Osteocyte (in vitro differentiated cells): ENCODE results near the gene MSTO1. TPM values are rescaled to one million over a fixed set of nuclear protein-coding genes. Genes with fewer than 3 reads are reported as not detected.
A peak's percentile ranks its signal among the peaks of the same experiment; 100 is the strongest.

Source experiments
- DNase-seq: peaks from one replicate; pipeline ENCODE4 v3.0.0; 2021; ENCODE audit warnings: mixed read lengths; ENCODE audit not compliant: unreplicated experiment; ENCODE audit errors: extremely low spot score
- H3K27ac Mint-ChIP-seq: one replicate; pipeline ENCODE4 v1.8.0; 2021; ENCODE audit warnings: mild to moderate bottlenecking, mixed read lengths; ENCODE audit not compliant: unreplicated experiment
- H3K27me3 Mint-ChIP-seq: one replicate; pipeline ENCODE4 v1.8.0; 2021; ENCODE audit warnings: mixed read lengths; ENCODE audit not compliant: unreplicated experiment
- H3K36me3 Mint-ChIP-seq: one replicate; pipeline ENCODE4 v1.8.0; 2021; ENCODE audit warnings: mixed read lengths; ENCODE audit not compliant: unreplicated experiment
- H3K4me1 Mint-ChIP-seq: one replicate; pipeline ENCODE4 v1.8.0; 2021; ENCODE audit warnings: mixed read lengths; ENCODE audit not compliant: unreplicated experiment
- H3K4me3 Mint-ChIP-seq: one replicate; pipeline ENCODE4 v1.8.0; 2021; ENCODE audit warnings: mild to moderate bottlenecking, moderate library complexity, mixed read lengths; ENCODE audit not compliant: unreplicated experiment
- H3K9me3 Mint-ChIP-seq: one replicate; pipeline ENCODE4 v1.8.0; 2021; ENCODE audit warnings: mixed read lengths; ENCODE audit not compliant: unreplicated experiment
- total RNA-seq: library from RNA; stranded (reverse); gene quantifications from 2 replicates; pipeline ENCODE4 v1.2.1, GENCODE V29; 2021
- TF ChIP-seq, protein P1 (sequence below): fragments of 200-600 bp; sonication (generic); IDR thresholded peaks from 2 replicates; pipeline ENCODE4 v1.5.0; 2021; ENCODE audit warnings: antibody characterized with exemption, mild to moderate bottlenecking, moderate library complexity

The MSTO1 gene
- total RNA-seq, 1 donor from 2014 or later = 50.8 TPM

DNA sequence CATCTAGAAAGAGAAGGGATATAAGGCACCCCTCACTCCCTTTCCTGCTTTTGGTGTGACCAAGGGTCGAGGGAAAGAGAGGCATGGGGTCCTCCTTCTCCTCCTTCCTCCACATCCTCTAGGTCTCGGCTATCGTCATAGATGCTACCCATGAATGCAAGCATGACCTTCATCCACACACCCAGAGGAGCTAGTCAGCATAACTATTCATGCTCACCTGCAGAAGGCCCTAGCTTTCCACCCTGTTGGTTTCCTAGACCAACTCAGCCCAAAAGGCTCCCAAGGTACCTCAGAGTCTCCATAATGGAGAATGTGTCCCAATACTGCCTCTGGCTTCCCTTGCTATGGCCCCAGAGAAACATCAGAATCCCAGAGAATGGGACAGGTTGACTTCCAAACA lies 33.2 kb downstream of the MSTO1 start:
- no peaks in the 10 kb centered on the region for H3K27me3 Mint-ChIP-seq
- DNase-seq = no peak

DNA sequence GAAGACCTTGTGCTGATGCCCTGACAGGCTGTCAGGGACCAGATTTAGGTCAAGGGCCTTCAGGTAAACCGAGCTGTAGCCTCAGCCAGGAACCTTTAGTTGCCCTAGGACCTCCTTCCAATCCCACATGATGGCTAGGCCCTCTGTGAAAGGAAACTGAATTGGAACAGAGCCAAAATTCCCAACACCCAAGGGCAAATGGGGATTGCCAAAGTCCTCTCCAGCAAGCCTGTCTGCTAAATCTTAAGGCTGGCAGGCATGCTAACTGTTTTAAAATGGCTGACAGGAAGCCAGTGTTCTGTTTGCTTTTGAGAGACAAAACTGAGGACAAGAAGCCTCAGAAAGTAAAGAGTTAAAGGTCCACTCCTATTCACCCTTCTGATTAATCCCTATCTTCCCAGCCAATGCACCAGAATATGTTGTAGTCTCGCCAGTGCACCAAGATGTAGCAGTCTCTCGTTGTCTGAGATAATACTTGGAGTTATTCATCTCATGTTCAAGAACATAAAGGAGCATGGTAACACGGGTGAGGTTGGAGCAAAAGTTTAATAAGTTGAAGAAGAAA lies 35.1 kb downstream of the MSTO1 start:
- H3K36me3 Mint-ChIP-seq = peaks cover 3% of the 10 kb centered on the region
- no peaks in the 10 kb centered on the region for H3K27me3 Mint-ChIP-seq
- peaks cover 17% of the 10 kb centered on the region for H3K4me1 Mint-ChIP-seq
- H3K9me3 Mint-ChIP-seq = peaks cover 10% of the 10 kb centered on the region
- no peak overlapping the region for H3K27ac Mint-ChIP-seq
- DNase-seq = no peak
- no peak overlapping the region for H3K4me3 Mint-ChIP-seq
- TF ChIP-seq, protein P1, sequence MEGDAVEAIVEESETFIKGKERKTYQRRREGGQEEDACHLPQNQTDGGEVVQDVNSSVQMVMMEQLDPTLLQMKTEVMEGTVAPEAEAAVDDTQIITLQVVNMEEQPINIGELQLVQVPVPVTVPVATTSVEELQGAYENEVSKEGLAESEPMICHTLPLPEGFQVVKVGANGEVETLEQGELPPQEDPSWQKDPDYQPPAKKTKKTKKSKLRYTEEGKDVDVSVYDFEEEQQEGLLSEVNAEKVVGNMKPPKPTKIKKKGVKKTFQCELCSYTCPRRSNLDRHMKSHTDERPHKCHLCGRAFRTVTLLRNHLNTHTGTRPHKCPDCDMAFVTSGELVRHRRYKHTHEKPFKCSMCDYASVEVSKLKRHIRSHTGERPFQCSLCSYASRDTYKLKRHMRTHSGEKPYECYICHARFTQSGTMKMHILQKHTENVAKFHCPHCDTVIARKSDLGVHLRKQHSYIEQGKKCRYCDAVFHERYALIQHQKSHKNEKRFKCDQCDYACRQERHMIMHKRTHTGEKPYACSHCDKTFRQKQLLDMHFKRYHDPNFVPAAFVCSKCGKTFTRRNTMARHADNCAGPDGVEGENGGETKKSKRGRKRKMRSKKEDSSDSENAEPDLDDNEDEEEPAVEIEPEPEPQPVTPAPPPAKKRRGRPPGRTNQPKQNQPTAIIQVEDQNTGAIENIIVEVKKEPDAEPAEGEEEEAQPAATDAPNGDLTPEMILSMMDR = no peak

More for the DNA sequence above, 33.2 kb downstream of the MSTO1 start:
- H3K4me3 Mint-ChIP-seq = no peak overlapping the region
- H3K36me3 Mint-ChIP-seq = peaks cover 3% of the 10 kb centered on the region
- peaks cover 10% of the 10 kb centered on the region for H3K9me3 Mint-ChIP-seq
- peaks cover 10% of the 10 kb centered on the region for H3K4me1 Mint-ChIP-seq
- TF ChIP-seq, protein P1 = no peak
- H3K27ac Mint-ChIP-seq = no peak overlapping the region

DNA sequence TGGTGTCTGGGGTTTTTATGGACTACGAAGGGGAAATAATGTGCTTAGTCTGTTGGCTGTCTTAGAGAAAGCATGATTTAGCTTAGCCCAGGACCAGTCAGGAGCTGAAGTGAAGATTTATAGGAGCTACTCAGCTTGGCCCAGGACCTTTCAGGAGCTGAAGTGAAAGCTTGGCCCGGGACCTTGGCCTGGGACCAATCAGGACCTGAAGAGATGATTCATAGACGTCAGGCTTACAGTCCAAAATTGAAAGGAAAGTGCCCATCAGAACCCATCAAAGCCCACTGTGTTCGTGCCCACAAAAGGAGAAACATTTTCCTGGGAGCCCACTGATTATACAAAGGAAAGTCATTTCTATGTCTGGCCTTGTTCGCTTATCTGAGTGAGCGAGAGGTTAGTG lies 35.6 kb downstream of the MSTO1 start:
- TF ChIP-seq, protein P1 = no peak
- Mint-ChIP-seq H3K4me3 (no peak overlapping the region), H3K4me1 (peaks cover 17% of the 10 kb centered on the region), H3K36me3 (peaks cover 3% of the 10 kb centered on the region), H3K27me3 (no peaks in the 10 kb centered on the region), H3K27ac (no peak overlapping the region), H3K9me3 (peaks cover 10% of the 10 kb centered on the region)
- DNase-seq = no peak

DNA sequence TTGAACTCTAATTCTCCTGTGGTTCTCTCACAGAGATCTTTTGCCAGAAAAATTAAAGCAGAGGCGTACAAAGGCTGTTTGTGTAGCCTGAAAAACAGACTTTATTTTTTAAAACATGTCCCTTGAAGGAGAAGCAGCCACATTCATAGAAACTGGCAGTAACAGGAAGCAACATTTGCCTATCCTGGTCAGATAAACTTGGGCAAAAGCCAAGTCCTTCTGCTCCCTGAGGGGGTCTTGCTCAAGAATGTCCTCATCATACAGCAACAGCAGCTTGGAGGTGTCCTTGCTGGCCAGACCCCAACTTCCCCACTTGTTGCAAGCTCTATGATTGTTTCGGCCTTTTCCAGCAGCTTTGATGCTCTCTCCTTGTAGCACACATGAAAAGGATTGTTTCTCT lies 36.3 kb downstream of the MSTO1 start:
- Mint-ChIP-seq H3K9me3 (peaks cover 10% of the 10 kb centered on the region), H3K4me1 (peaks cover 18% of the 10 kb centered on the region), H3K27ac (peak overlapping the region; percentile 45), H3K4me3 (no peak overlapping the region), H3K27me3 (no peaks in the 10 kb centered on the region), H3K36me3 (peaks cover 3% of the 10 kb centered on the region)
- DNase-seq = no peak
- TF ChIP-seq, protein P1 = no peak

- Mint-ChIP-seq H3K9me3 (no peaks in the 10 kb centered on the region), H3K27me3 (no peaks in the 10 kb centered on the region), H3K4me3 (peak overlapping the region; percentile 36)
These were observed 38.5 kb downstream of the MSTO1 start for GRCh38 chr1:155648207-155649147.

More at GRCh38 chr1:155648207-155649147, 38.5 kb downstream of the MSTO1 start:
- Mint-ChIP-seq H3K36me3 (no peaks in the 10 kb centered on the region), H3K27ac (peak overlapping the region; percentile 60), H3K4me1 (peaks cover 24% of the 10 kb centered on the region)
- no peak for DNase-seq
- TF ChIP-seq, protein P1 = peak; percentile 62
